Endothelial cell of umbilical vein (primary cell): ENCODE results near the gene SPAST. TPM values are rescaled to one million over a fixed set of nuclear protein-coding genes. Genes with fewer than 3 reads are reported as not detected.

ENCODE experiments used
- BruUV-seq: library from RNA; stranded (reverse); fragments of 400-500 nt; replicated peaks from 2 replicates; lab custom pipeline; 2021; lab: Mats Ljungman, UMichigan
- CTCF ChIA-PET: fragments of 300-600, 350-600 bp; sonication (Branson Sonifier 250); formaldehyde crosslinking; loops from one replicate; lab custom pipeline; 2021; ENCODE audit warnings: antibody characterized with exemption, inconsistent platforms; lab: Charles Lee
- POLR2A ChIA-PET: fragments of 300-600, 350-600 bp; sonication (Branson Sonifier 250); formaldehyde crosslinking; loops from one replicate; lab custom pipeline; 2021; ENCODE audit warnings: antibody characterized with exemption, inconsistent platforms; lab: Charles Lee
- DNase-seq: peaks from one replicate; pipeline ENCODE4 v3.0.0-alpha.2; 2011; ENCODE audit warnings: low read depth, low spot score
- FAIRE-seq: peaks from 2 replicates; lab custom pipeline; 2011; peaks lifted over from hg19 to GRCh38; lab: Jason Lieb, UNC
- H2AFZ ChIP-seq: 2 replicates; pipeline ENCODE4 v1.6.0; 2012; ENCODE audit warnings: low read depth, low read length, control low read depth, inconsistent platforms
- H3K27ac ChIP-seq: 2 replicates; pipeline ENCODE4 v1.5.1; 2011; ENCODE audit warnings: low read depth, mild to moderate bottlenecking, control low read depth, low read length, moderate library complexity; ENCODE audit not compliant: insufficient read depth
- H3K27me3 ChIP-seq, 2 experiments: 2 replicates each; pipeline versions ENCODE4 v1.6.0 to v1.6.1; 2011; ENCODE audit warnings: low read length in 2 of 2, mixed read lengths in 1 of 2; ENCODE audit not compliant: control insufficient read depth in 2 of 2, insufficient read depth in 2 of 2
- H3K36me3 ChIP-seq, 2 experiments: 2 replicates in 1 of 2; 3 replicates in 1 of 2; pipeline ENCODE4 v1.5.1; 2011; ENCODE audit warnings: low read length in 2 of 2, mild to moderate bottlenecking in 1 of 2, moderate library complexity in 1 of 2; ENCODE audit not compliant: control insufficient read depth in 2 of 2, insufficient read depth in 2 of 2; ENCODE audit errors: extremely low read depth in 1 of 2
- H3K4me1 ChIP-seq: 3 replicates; pipeline ENCODE4 v1.5.1; 2011; ENCODE audit warnings: mild to moderate bottlenecking, low read length; ENCODE audit not compliant: control insufficient read depth, insufficient read depth; ENCODE audit errors: extremely low read depth
- H3K4me2 ChIP-seq: 2 replicates; pipeline ENCODE4 v1.6.1; 2011; ENCODE audit warnings: low read length, control low read depth, mixed read lengths; ENCODE audit not compliant: insufficient read depth
- H3K4me3 ChIP-seq, 3 experiments: fragments of 200-600 bp in 1 of 3; sonication (generic), shearing (Covaris generic) in 1 of 3; replicated peaks in 1 of 3; 2 replicates each; pipeline ENCODE4 v1.5.1; 2011 to 2016; ENCODE audit warnings: control low read depth in 3 of 3, low read length in 3 of 3, mild to moderate bottlenecking in 2 of 3, inconsistent platforms in 1 of 3, low read depth in 1 of 3, moderate library complexity in 1 of 3; ENCODE audit not compliant: insufficient read depth in 1 of 3
- H3K79me2 ChIP-seq: 2 replicates; pipeline ENCODE4 v1.6.0; 2012; ENCODE audit warnings: low read length, inconsistent platforms; ENCODE audit not compliant: control insufficient read depth, insufficient read depth
- H3K9ac ChIP-seq: replicated peaks from 2 replicates; pipeline ENCODE3; 2011; ENCODE audit warnings: low read length, control low read depth; ENCODE audit not compliant: insufficient read depth; ENCODE audit errors: extremely low read depth
- H3K9me1 ChIP-seq: replicated peaks from 3 replicates; pipeline ENCODE4 v1.6.0; 2011; ENCODE audit warnings: mild to moderate bottlenecking, low read length; ENCODE audit not compliant: control insufficient read depth, insufficient read depth; ENCODE audit errors: extremely low read depth
- H3K9me3 ChIP-seq: replicated peaks from 2 replicates; pipeline ENCODE4 v1.5.1; 2012; ENCODE audit warnings: low read length, inconsistent platforms; ENCODE audit not compliant: control insufficient read depth, insufficient read depth
- H4K20me1 ChIP-seq: replicated peaks from 2 replicates; pipeline ENCODE3; 2011; ENCODE audit warnings: mild to moderate bottlenecking, low read length; ENCODE audit not compliant: control insufficient read depth, insufficient read depth; ENCODE audit errors: extremely low read depth
- CTCF ChIP-seq, 2 donors: IDR thresholded peaks; 1 replicate in 1 of 2; 2 replicates in 1 of 2; pipeline ENCODE4 v1.5.1; 2011; ENCODE audit warnings: low read length in 2 of 2, mild to moderate bottlenecking in 2 of 2, moderate library complexity in 2 of 2, control low read depth in 1 of 2, inconsistent platforms in 1 of 2, low read depth in 1 of 2; ENCODE audit not compliant: insufficient read depth in 1 of 2; ENCODE audit errors: extremely low read depth in 1 of 2
- EZH2 ChIP-seq: IDR thresholded peaks from 2 replicates; pipeline ENCODE4 v1.6.1; 2012; ENCODE audit warnings: borderline replicate concordance, low read depth, mild to moderate bottlenecking, moderate library complexity, low read length, inconsistent platforms; ENCODE audit not compliant: severe bottlenecking
- FOS ChIP-seq: IDR thresholded peaks from 2 replicates; pipeline ENCODE4 v1.6.1; 2011; ENCODE audit warnings: mild to moderate bottlenecking, low read length, moderate library complexity, borderline replicate concordance; ENCODE audit not compliant: insufficient read depth
- GATA2 ChIP-seq: IDR thresholded peaks from 2 replicates; pipeline ENCODE4 v1.7.0; 2011; ENCODE audit warnings: low read depth, mild to moderate bottlenecking, moderate library complexity, mixed read lengths, low read length; ENCODE audit not compliant: insufficient read length, insufficient read depth
- JUN ChIP-seq: IDR thresholded peaks from 2 replicates; pipeline ENCODE4 v1.6.1; 2011; ENCODE audit warnings: borderline replicate concordance, low read depth; ENCODE audit not compliant: insufficient read length, insufficient read depth
- MAX ChIP-seq: IDR thresholded peaks from 2 replicates; pipeline ENCODE4 v1.6.1; 2011; ENCODE audit not compliant: insufficient read depth, insufficient read length
- MYC ChIP-seq: IDR thresholded peaks from one replicate; pipeline ENCODE4 v1.6.1; 2011; ENCODE audit warnings: mild to moderate bottlenecking, low read depth, low read length
- POLR2A ChIP-seq: IDR thresholded peaks from 2 replicates; pipeline ENCODE4 v1.6.1; 2012; ENCODE audit warnings: low read depth, mild to moderate bottlenecking, control low read depth, low read length
- dilution Hi-C: fragments of 300-500 bp; cut with MboI; formaldehyde crosslinking; loops from one replicate; pipeline ENCODE4 v1.15.0; 2019; ENCODE audit warnings: low sequenced_read_pairs; ENCODE audit not compliant: extremely low pct_ligation_motif_present
- intact Hi-C: fragments of 100-400 bp; cut with micrococcal nuclease; formaldehyde crosslinking; loops from one replicate; pipeline ENCODE4 v1.10.0; 2022
- polyA plus RNA-seq, 4 experiments: library from polyadenylated mRNA; depleted of rRNA in 3 of 4; stranded (reverse) in 3 of 4; unstranded in 1 of 4; fragments of >200 nt; gene quantifications; 2 replicates each; pipeline versions ENCODE4 v1.2.1 to v1.2.3, GENCODE V29; 2011 to 2012; ENCODE audit warnings: missing spikeins in 1 of 4
- total RNA-seq: library from RNA; stranded (reverse); gene quantifications from 2 replicates; pipeline ENCODE4 v1.2.3, GENCODE V29; 2021

Gene SPAST
- total and polyA plus RNA-seq, 2 donors (not counting 3 experiments of a cell fraction or from before 2014, with no cell fraction given), result 4.7 to 24.9 TPM

- no peaks in the 10 kb centered on the region for H4K20me1 ChIP-seq
- no TSS peak for BruUV-seq
- no peaks in the 10 kb centered on the region for H3K4me1 ChIP-seq
- H3K4me2 ChIP-seq, result no peak overlapping the region
- TF ChIP-seq EZH2 (no peak), GATA2 (no peak), CTCF (IDR thresholded peaks at IDR 0.05; ENCODE audit: extremely low read depth in 1 of 2, insufficient read depth in 1 of 2, low read depth in 1 of 2, low read length in 2 of 2) (no peak), MYC (no peak), FOS (no peak), POLR2A (no peak)
- FAIRE-seq (no peak), DNase-seq (no peak)
- dilution Hi-C loops (no loop called here), intact Hi-C loops (no loop called here)
- H2AFZ ChIP-seq, result no peak overlapping the region
- ChIA-PET CTCF (interaction anchor here (1.1 kb wide), 1 partner anchor 14 kb away, joined by 3 read pairs; no protein-coding TSS in a partner anchor), POLR2A (no interaction called here)
- H3K9me1 ChIP-seq, result no peaks in the 10 kb centered on the region
- peaks cover 0 to 9% of the 10 kb centered on the region in 2 experiments for H3K36me3 ChIP-seq
- H3K4me3 ChIP-seq, result no peak overlapping the region
- no peaks in the 10 kb centered on the region for H3K27me3 ChIP-seq
- no peaks in the 10 kb centered on the region for H3K9me3 ChIP-seq
- no peak overlapping the region for H3K27ac ChIP-seq
- H3K79me2 ChIP-seq, result no peaks in the 10 kb centered on the region
- no peak overlapping the region for H3K9ac ChIP-seq
Measured at GRCh38 chr2:32108111-32108510, 44.8 kb downstream of the SPAST start.

GRCh38 chr2:32118055-32118454 is 54.7 kb downstream of the SPAST start:
- Histone ChIP-seq H3K36me3 (peaks cover 2% of the 10 kb centered on the region in 2 experiments), H4K20me1 (no peaks in the 10 kb centered on the region), H3K9ac (no peak overlapping the region), H3K27ac (no peak overlapping the region), H3K9me1 (no peaks in the 10 kb centered on the region), H3K79me2 (no peaks in the 10 kb centered on the region), H2AFZ (no peak overlapping the region), H3K27me3 (no peaks in the 10 kb centered on the region), H3K4me3 (no peak overlapping the region), H3K9me3 (no peaks in the 10 kb centered on the region), H3K4me2 (no peak overlapping the region), H3K4me1 (no peaks in the 10 kb centered on the region)
- FAIRE-seq, result no peak
- ChIA-PET CTCF (interaction anchor here (1.2 kb wide), 1 partner anchor 32 kb away, joined by 4 read pairs; no protein-coding TSS in a partner anchor), POLR2A (no interaction called here)
- dilution Hi-C loops (no loop called here), intact Hi-C loops (no loop called here)
- no peak for DNase-seq
- TF ChIP-seq POLR2A (no peak), CTCF (IDR thresholded peaks at IDR 0.05; ENCODE audit: extremely low read depth in 1 of 2, insufficient read depth in 1 of 2, low read depth in 1 of 2, low read length in 2 of 2) (no peak), GATA2 (no peak), FOS (no peak), MYC (no peak), JUN (no peak), MAX (no peak)
- BruUV-seq, result no TSS peak
